Activated naive CD4-positive, alpha-beta T cell treated with anti-CD3 and anti-CD28 coated beads, Interleukin-2, amount 10 ng/mL, durations not matched to agents 7 days and 5 days (primary cell): ENCODE results near the gene CUBN.
"Not testable (repeated sequence)": the region's sequence is repeated elsewhere in the genome, so short reads cannot be mapped to it uniquely, and the experiment has no call there.

Source experiments
- CTCF ChIA-PET: fragments of 350-600 bp; sonication (Branson Sonifier 250); formaldehyde crosslinking; loops from one replicate; lab custom pipeline; 2021; ENCODE audit warnings: antibody characterized with exemption; lab: Charles Lee
- DNase-seq: peaks from one replicate; pipeline ENCODE4 v3.0.0-alpha.2; 2020
- H3K27ac Mint-ChIP-seq: one replicate; pipeline ENCODE4 v1.8.0; 2021; ENCODE audit warnings: mild to moderate bottlenecking, moderate library complexity, mixed read lengths
- H3K27me3 Mint-ChIP-seq: one replicate; pipeline ENCODE4 v1.8.0; 2021; ENCODE audit warnings: mild to moderate bottlenecking, mixed read lengths
- H3K36me3 Mint-ChIP-seq: one replicate; pipeline ENCODE4 v1.8.0; 2021; ENCODE audit warnings: mixed read lengths
- H3K4me1 Mint-ChIP-seq: one replicate; pipeline ENCODE4 v1.8.0; 2021; ENCODE audit warnings: mixed read lengths
- H3K4me3 Mint-ChIP-seq: one replicate; pipeline ENCODE4 v1.8.0; 2021; ENCODE audit warnings: mild to moderate bottlenecking, moderate library complexity, mixed read lengths
- H3K9me3 Mint-ChIP-seq: one replicate; pipeline ENCODE4 v1.8.0; 2021; ENCODE audit warnings: mixed read lengths

Gene CUBN

DNA sequence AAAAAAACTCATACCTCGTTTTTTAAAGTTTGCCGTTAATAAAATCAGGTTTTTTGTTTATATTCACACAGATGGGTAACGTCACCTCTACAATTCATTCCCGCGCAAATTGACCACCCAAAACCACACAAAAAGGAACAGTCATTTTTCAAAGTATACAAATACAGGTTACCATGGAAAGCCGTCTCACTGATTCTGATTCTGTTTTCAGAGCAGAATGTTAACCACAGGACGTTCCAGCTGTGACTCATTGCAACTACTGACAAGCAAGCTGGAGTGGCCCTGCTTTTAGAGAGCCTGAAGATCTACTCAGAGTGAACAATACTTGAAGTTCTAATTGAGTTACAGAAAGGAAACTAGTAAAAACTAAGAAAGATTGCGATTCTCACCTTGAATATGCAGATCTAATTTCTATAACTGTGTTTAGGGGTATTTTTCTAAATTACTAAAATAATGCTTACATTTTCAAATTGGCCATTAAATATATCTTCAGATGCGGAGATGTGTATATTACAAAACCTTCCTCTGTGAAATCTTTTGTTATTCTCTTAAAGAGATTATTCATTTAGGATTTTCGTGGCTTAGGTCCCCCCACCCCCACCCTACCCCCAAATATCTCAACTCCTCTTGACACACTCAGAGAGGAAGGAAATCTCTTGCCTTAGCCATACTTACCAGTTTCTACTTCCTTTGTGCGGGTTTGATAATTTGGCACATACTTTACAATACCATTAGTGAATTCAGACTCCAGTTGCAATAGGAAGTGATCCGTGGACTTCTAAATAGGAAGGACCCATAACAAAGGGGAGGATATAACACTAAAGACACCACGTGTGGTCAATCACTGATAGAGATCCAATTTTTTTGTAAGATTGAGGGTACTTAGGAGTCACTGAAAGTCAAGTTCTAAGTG lies 106.0 kb downstream of the CUBN start:
- Mint-ChIP-seq H3K4me3 (peak overlapping the region; percentile 56), H3K4me1 (peaks cover 66% of the 10 kb centered on the region), H3K36me3 (peaks cover 11% of the 10 kb centered on the region), H3K9me3 (peaks cover 8% of the 10 kb centered on the region), H3K27ac (peak overlapping the region; percentile 97), H3K27me3 (peaks cover 3% of the 10 kb centered on the region)
- peak; percentile 83 for DNase-seq
- CTCF ChIA-PET: interaction anchor here (0.6 to 2.4 kb wide), 2 partner anchors 190 to 206 kb away, joined by 3 to 8 read pairs; no protein-coding TSS in a partner anchor

DNA sequence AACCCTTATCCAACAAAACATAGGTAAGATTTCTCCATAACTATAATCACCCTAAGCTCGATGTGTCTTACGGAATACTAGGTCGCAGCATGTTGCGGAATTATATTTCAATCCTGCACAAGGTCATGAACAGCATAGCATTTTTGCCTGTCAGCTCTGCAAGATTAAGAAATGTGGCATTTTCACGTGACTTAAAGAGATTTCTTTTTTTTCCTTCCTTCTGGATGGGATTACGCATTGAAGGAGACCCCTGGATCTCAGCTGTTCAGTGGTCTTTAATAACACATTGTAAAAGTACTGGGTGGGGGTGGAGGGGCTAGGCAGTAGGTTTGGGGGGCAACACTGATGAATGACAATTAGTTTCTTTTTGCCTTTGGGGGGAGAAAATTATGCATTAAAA lies 106.7 kb downstream of the CUBN start:
- H3K27ac Mint-ChIP-seq: peak overlapping the region; percentile 97
- peak overlapping the region; percentile 56 for H3K4me3 Mint-ChIP-seq
- CTCF ChIA-PET: no interaction called here
- peaks cover 58% of the 10 kb centered on the region for H3K4me1 Mint-ChIP-seq
- peaks cover 11% of the 10 kb centered on the region for H3K36me3 Mint-ChIP-seq
- H3K27me3 Mint-ChIP-seq: peaks cover 3% of the 10 kb centered on the region
- H3K9me3 Mint-ChIP-seq: peaks cover 10% of the 10 kb centered on the region
- no peak for DNase-seq

DNA sequence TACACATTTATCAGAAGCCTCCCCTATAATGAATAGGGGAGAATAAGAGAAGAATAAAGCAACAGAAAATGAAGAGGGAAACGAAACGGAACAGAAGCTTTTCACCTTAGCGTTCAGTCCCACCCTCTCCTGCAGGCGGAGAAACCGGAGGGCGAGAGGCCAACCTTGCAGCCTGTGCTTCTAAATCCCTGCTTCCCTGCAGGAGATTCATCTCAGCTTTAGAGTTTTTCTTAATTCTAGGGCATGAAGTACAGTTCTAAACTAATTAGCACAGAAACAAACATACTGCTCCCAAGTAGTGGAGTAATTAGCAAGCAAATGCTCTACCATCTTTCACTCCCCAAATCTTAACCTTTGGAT lies 107.2 kb downstream of the CUBN start:
- Mint-ChIP-seq H3K4me3 (no peak overlapping the region), H3K27ac (peak overlapping the region; percentile 97), H3K36me3 (peaks cover 15% of the 10 kb centered on the region), H3K9me3 (peaks cover 13% of the 10 kb centered on the region), H3K4me1 (peaks cover 55% of the 10 kb centered on the region), H3K27me3 (peaks cover 3% of the 10 kb centered on the region)
- CTCF ChIA-PET: no interaction called here
- no peak for DNase-seq

DNA sequence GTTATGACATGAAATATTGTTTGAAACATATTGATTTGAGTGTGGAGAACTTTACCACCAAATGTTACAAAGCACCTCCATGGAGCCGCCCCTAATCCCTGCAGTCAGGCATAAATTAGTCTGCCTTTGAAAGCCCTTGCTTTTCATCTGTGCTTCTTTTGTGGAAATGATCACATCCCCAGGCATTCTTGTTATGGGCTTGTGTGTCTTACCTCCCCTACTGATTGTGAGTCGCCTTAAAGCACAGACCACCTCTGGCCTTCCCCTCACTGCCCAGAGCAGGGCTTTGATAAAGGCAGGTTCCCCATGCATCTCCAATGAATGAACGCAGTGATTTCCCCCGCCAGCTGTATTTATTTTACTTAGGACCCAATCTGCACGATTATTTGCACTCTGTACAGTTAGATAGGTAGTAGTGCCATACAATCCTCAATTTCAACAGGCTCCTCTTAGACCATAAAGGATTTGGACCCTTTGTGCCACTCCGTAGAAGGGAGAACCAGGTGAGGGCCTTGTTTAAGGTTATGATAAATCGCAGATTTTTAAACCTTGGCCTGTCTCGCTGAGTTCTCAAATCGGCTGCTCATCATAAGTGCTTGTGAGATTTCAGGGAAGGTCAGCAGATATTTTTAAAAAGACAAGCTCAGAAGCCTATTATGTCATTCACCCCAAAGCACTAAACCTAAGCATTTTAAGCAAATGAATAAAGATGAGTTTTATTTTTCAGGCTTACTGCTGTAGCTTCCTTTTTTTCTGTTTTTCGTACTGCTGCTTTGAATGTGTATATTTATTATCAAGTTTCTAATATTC lies 107.8 kb downstream of the CUBN start:
- H3K27ac Mint-ChIP-seq: peak overlapping the region; percentile 16
- no peak overlapping the region for H3K4me3 Mint-ChIP-seq

DNA sequence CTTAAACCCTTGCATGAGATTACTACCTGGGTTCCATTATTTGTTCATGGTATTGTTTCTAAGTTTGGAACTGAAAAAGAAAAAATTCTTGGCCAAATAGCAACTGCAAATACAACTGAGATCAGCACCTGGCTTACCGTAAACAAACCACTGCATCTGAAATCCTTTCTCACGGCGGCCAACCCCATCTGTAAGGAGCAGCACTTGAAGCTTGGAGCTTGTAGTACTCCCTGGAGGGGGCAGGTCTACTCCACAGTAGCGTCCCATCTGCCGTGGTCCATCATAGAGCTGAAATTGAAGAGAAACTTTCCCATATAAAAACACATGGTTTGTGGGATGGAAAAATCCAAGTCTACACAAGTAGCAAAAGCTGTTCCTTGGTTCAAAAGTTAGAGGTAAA lies 109.9 kb downstream of the CUBN start:
- Mint-ChIP-seq H3K27me3 (peaks cover 3% of the 10 kb centered on the region), H3K9me3 (peaks cover 13% of the 10 kb centered on the region), H3K36me3 (peaks cover 15% of the 10 kb centered on the region), H3K4me3 (no peak overlapping the region), H3K27ac (no peak overlapping the region), H3K4me1 (peaks cover 30% of the 10 kb centered on the region)
- CTCF ChIA-PET: interaction anchor here (1.1 kb wide), 1 partner anchor 17 kb away, joined by 4 read pairs; no protein-coding TSS in a partner anchor
- no peak for DNase-seq

More for the DNA sequence above, 107.8 kb downstream of the CUBN start:
- CTCF ChIA-PET: interaction anchor here (0.8 kb wide), 1 partner anchor 180 kb away, joined by 3 read pairs; no protein-coding TSS in a partner anchor
- Mint-ChIP-seq H3K27me3 (peaks cover 3% of the 10 kb centered on the region), H3K4me1 (peaks cover 50% of the 10 kb centered on the region), H3K9me3 (peaks cover 13% of the 10 kb centered on the region), H3K36me3 (peaks cover 17% of the 10 kb centered on the region)
- no peak for DNase-seq

DNA sequence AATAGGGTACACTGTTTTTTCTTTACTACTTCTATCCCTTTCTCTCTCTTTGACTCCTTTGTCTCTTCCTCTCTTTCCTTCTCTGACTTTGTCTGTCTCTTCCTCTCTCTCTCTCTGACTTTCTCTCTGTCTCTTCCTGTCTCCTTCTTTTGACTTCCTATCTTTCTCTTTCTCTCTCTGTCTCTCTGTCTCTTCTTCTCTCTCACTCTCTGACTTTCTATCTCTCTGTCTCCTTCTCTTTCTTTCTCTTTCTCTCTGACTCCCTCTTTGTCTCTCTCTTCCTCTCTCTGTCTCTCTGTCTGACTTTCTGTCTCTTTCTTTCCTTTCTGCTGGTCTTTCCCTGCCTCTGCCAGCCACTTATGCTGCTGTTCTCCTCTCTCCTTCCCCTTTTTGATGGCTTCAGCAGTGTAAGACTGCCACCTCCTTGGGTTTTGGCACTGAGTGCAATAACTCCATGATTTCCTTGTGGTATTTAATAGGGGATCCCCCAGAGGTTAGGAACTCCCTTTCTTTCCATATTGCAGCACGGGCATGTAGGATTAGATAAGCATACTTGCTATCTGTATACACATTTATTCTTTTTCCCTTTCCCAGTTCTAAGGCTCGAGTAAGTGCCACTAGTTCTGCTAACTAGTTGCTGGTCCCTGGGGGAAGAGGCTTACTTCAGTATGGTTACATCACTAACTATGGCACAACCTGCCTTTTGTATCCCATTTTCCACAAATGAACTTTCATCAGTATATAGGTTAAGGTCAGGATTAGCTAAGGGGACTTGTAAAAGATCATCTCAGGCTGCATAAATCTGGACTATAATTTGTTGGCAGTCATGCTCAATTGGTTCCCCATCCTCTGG lies 116.3 kb downstream of the CUBN start:
- not testable (repeated sequence) for H3K36me3 Mint-ChIP-seq

DNA sequence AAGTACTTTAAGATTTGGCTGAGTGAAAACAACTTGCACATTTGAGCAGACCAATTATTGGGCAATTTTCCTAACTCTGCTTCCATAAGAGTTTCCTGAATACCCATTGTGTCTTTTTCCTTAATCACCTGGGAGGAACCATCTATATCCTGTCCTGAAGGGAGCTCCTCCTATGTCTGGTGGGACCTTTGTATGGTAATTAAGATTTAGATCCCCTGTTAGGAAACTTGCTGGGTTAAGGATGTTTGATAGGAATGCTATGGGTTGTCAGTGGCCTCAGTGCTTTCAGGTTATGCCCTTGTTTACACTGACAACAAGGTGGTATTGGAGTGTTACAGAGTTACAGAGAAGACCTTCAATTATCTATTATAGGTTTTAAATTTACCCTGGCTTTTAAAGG lies 116.9 kb downstream of the CUBN start:
- CTCF ChIA-PET, DNase-seq, H3K36me3 Mint-ChIP-seq, H3K27ac Mint-ChIP-seq, H3K27me3 Mint-ChIP-seq, H3K4me3 Mint-ChIP-seq, H3K9me3 Mint-ChIP-seq: not testable (repeated sequence)
- peaks cover 21% of the 10 kb centered on the region for H3K4me1 Mint-ChIP-seq

More for the DNA sequence above, 116.3 kb downstream of the CUBN start:
- DNase-seq, H3K27ac Mint-ChIP-seq, H3K4me3 Mint-ChIP-seq, H3K27me3 Mint-ChIP-seq, H3K9me3 Mint-ChIP-seq, CTCF ChIA-PET: not testable (repeated sequence)
- H3K4me1 Mint-ChIP-seq: peaks cover 17% of the 10 kb centered on the region

DNA sequence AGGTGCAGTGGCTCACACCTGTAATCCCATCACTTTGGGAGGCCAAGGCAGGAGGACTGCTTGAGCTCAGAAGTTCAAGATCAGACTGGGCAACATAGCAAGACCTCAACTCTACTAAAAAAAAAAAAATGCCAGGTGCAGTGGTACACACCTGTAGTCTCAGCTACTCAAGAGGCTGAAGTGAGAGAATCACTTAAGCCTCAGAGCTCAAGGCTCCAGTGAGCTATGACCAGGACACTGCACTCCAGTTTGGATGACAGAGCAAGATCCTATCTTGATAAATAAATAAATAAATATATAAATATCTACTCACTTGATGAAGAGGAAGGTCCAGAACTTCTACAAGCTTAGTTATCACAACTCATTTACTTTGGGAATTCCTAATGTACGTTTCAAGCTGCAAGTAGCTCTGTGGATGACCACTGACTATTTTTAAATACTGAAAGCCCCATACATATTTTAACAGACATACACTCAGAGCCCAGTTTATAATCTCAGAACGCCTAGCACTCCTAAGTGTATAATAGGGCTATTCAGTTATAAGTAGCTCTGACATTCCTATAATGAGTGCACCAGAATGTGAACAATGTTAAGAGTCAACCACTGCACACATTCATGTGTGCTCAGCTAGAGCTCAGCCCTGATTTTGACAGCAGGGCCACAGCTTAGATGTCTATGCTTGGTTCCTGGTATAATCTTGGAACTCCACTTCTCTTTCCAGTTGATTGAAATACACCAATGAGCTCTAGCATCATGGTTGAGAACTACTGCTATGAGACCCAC lies 119.1 kb downstream of the CUBN start:
- Mint-ChIP-seq H3K4me1 (peaks cover 32% of the 10 kb centered on the region), H3K9me3 (peaks cover 5% of the 10 kb centered on the region), H3K27me3 (peaks cover 8% of the 10 kb centered on the region), H3K36me3 (peaks cover 3% of the 10 kb centered on the region), H3K4me3 (no peak overlapping the region), H3K27ac (no peak overlapping the region)
- CTCF ChIA-PET: no interaction called here
- DNase-seq: no peak

DNA sequence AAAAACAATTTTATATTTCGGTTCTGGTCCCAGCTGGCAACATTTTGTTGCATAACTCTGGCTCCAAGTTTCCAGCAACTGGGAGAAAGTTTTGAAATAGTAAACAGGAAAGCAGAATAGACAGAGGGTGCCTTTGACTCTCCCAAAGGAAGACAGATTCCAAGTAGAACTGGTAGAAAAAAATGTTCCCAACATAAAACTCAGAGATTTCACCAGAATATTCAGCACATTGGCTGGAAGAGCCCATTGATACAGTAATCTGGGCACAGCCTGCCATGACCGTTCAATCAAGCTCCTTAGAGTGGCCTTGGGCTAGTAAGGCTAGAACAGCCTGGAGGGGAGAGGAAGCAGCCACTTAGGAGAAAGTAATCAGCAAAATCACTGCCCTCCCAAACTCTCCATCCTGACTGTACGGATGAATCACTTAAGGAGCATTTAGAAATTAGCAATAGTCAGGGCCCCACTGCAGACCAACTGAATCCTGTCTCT lies 120.4 kb downstream of the CUBN start:
- no peak for DNase-seq
- Mint-ChIP-seq H3K27ac (no peak overlapping the region), H3K4me1 (peaks cover 41% of the 10 kb centered on the region), H3K36me3 (peaks cover 7% of the 10 kb centered on the region), H3K9me3 (peaks cover 8% of the 10 kb centered on the region), H3K4me3 (no peak overlapping the region), H3K27me3 (peaks cover 20% of the 10 kb centered on the region)
- CTCF ChIA-PET: no interaction called here

DNA sequence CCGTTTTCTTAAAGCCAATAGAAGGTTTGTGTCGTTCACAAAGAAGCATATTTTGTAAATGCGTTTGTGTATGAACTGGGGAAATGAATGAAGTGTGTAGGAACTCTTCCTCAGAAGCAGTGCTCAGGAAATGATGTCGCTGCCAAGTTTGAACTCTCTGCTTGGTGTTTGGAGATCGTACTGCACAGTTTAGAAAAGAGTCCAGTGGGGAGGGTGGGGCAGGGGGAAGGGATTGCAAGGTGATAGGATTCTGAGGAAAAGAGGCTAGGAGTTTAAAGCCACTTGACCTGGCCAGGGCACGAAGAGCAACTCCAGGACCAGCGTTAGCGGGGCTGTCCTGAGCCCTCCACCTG lies 122.2 kb downstream of the CUBN start:
- peaks cover 7% of the 10 kb centered on the region for H3K36me3 Mint-ChIP-seq
- H3K27ac Mint-ChIP-seq: no peak overlapping the region
- H3K4me3 Mint-ChIP-seq: no peak overlapping the region
- H3K9me3 Mint-ChIP-seq: peaks cover 8% of the 10 kb centered on the region
- DNase-seq: no peak
- CTCF ChIA-PET: no interaction called here
- peaks cover 47% of the 10 kb centered on the region for H3K4me1 Mint-ChIP-seq
- peaks cover 22% of the 10 kb centered on the region for H3K27me3 Mint-ChIP-seq

DNA sequence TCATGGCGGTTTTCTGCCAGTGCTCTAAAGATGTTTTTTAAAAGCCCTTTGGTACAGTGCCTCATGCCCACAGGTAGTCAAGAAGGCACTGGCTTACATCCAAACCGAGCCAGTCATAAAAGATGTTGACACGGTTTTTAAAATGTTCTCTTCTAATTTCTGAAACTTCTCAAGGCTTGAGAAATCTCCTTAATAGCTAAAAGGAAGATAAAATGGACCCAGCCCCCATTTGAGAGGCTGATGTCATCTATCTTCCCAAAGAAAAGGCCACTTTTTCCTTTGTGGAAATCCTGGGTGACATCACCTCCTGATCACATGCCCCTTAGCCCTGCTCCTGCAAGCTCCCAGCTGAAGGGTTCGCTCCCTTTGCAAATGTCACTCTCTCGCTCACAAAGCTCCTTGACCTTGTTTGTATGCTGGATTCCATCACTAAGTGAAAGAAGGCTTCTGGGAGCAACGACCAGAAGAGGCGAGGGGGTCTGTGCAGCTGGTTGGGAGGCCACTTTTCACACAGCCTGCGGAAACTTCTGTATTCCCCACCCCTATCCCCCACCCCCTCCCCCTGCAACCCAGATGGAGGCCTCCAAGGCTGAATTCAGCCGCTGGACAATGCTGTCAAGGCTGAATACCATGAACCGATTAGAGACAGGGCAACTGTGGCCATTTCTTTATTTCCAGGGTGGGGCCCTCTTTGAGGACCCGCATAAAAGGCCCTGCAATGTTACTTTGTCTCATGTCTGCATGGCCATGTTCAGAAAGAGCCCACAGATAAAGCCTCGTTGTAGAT lies 122.8 kb downstream of the CUBN start:
- no peak for DNase-seq
- Mint-ChIP-seq H3K9me3 (peaks cover 8% of the 10 kb centered on the region), H3K4me1 (peaks cover 53% of the 10 kb centered on the region), H3K27ac (no peak overlapping the region), H3K36me3 (peaks cover 7% of the 10 kb centered on the region), H3K4me3 (no peak overlapping the region), H3K27me3 (peaks cover 22% of the 10 kb centered on the region)
- CTCF ChIA-PET: no interaction called here

DNA sequence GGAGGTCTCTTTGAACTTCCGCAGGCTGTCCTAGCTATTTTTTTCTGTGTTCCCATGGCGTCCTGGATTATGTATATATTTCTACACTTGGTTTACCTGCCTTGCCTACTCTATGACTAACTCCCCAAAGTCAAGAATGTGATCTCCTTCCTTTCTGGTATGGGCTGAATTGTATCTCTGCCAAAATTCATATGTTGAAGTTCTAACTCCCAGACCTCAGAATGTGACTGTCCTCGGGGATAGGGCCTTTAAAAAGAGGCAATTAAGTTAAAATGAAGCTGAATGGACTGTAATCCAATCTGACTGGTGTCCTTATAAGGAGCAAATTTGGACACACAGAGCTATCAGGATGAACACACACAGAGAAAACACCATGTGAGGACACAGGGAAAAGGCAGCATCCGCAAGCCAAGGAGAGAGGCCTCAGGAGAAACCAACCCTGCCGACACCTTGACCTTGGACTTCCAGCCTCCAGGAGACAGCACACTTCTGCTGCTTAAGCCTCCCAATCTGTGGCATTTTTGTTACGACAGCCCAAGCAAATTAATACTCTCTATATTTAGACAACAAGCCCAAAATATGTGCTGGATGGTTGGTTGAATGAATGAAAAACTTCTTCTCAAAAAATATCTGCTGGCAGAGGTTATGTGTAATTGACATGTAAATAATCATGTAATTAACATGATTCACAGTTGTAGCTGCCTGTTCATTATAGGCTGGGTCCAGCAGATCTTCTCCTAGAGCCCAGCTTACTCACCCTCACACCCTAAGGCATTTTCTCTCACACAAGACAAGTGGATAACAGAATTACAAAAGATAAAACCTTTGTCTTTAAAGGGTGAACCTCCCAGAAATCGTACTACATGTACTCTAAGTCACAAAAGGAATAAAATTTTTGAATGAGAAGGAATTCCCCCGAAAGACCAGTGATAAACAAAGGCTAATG lies 123.7 kb downstream of the CUBN start:
- peaks cover 3% of the 10 kb centered on the region for H3K9me3 Mint-ChIP-seq
- CTCF ChIA-PET: no interaction called here
- no peak for DNase-seq
- H3K4me1 Mint-ChIP-seq: peaks cover 62% of the 10 kb centered on the region
- no peak overlapping the region for H3K27ac Mint-ChIP-seq
- peaks cover 22% of the 10 kb centered on the region for H3K27me3 Mint-ChIP-seq
- H3K4me3 Mint-ChIP-seq: no peak overlapping the region
- peaks cover 4% of the 10 kb centered on the region for H3K36me3 Mint-ChIP-seq
